Left kidney (tissue), 2 donors: Measurements from ENCODE around the gene TAF10. TPM values are rescaled to one million over a fixed set of nuclear protein-coding genes. Genes with fewer than 3 reads are reported as not detected.

Experiments used
- DNase-seq: peaks from one replicate; pipeline ENCODE4 v3.0.0-alpha.2; 2013
- polyA plus RNA-seq: library from polyadenylated mRNA; unstranded; fragments of 120-200 nt; gene quantifications from one replicate; pipeline ENCODE4 v1.2.1, GENCODE V29; 2013; ENCODE audit not compliant: insufficient read length

Gene TAF10
- polyA plus RNA-seq, 1 donor = 67.1 TPM

DNA sequence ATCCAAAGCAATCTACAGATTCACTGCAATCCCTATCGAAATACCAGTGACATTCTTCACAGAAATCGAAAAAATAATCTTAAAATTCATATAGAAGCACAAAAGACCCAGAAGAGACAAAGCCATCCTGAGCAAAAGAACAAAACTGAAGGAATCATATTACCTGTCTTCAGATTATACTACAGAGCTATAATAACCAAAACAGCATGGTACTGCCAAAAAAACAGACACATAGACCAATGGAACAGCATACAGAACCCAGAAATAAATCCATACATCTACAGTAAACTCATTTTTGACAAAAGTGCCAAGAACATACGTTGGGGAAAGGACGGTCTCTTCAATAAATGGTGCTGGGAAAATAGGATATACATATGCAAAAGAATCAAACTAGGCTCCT is 27.5 kb downstream of the TAF10 start:
- no peak for DNase-seq

DNA sequence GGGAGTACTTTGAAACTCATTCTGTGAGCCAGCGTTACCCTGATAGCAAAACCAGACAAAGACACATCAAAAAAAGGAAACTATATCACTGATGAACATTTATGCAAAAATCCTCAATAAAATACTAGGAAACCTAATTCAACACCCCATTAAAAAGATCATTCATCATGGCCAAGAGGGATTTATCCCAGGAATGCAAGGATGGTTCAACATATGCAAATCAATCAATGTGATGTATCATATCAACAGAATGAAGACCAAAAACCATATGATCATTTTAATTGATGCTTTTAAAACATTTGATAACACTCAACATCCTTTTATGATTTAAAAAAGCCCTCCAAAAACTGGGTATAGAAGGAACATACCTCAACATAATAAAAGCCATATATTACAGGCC is 28.4 kb downstream of the TAF10 start:
- DNase-seq = no peak

DNA sequence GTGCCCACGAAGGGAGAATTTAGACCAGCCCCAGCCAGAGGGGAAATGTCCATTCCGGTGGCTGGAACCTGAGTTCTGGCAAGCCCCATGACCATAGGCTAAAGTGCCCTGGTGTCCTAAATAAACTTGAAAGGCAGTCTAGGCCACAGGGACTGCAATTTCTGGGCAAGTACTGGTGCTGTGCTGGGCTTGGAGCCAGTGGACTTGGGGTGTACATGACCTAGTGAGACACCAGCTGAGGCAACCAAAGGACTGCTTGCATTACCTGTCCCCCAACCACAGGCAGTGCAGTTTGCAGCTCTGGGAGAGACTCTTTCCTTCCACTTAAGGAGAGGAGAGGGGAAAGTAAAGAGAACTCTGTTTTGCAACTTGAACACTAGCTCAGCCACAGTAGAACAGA is 32.3 kb downstream of the TAF10 start:
- no peak for DNase-seq

DNA sequence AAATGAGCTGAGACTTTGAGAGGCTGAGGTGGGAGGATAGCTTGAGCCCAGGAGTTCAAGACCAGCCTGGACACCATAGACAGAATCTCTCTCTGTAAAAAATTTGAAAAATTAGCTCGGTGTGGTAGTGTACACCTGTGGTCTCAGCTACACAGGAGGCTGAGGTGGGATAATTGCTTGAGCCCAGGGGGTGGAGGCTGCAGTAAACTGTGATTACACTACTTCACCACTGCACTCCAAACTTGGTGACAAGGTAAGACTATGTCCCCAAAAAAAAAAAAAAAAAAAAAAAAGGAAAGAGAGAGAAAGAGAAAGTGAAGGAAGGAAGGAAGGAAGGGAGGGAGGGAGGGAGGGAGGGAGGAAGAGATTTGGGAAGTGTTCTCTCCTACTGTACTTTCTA is 33.9 kb downstream of the TAF10 start:
- DNase-seq = no peak

DNA sequence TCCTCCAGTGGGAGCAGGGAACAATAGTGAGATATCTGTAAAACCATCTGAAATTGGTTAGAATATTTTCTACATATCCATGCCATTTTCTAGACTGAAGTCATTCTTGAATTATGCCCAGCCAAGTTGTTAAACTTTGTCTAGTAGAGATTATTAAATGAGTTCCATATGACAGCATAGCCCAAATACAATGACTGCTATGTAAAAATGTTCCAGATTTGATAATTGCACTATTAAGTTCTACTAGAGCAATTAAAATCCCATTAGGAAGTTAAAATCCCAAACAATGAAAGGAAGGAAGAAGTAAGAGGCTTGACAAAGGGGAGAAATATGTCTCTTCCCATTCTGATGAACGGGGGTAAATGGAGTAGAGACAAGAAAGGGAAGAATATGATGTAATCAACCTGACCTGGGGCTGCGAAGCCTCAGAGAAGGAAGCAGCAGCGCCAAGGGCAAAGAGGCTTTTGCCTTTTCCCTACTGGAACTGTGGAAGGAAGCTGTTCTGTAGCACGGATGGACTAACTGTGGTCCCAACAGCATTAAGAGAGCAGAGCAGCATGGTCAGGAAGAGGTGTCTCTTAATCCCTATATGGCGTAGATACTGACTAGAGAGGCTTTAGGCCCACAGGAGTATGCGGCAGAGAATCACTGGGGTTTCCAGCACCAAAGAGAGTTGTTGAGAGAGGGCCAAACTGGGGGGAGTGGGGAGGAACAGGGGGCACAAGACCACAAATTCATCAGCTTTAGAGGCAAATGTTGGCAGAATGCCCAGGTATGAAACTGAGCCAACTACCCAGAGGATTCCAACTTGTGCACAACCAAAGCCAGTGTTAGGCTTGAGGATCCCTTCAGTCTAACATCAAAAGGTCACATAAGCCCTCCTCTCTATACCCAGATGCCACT is 35.3 kb downstream of the TAF10 start:
- DNase-seq = no peak

DNA sequence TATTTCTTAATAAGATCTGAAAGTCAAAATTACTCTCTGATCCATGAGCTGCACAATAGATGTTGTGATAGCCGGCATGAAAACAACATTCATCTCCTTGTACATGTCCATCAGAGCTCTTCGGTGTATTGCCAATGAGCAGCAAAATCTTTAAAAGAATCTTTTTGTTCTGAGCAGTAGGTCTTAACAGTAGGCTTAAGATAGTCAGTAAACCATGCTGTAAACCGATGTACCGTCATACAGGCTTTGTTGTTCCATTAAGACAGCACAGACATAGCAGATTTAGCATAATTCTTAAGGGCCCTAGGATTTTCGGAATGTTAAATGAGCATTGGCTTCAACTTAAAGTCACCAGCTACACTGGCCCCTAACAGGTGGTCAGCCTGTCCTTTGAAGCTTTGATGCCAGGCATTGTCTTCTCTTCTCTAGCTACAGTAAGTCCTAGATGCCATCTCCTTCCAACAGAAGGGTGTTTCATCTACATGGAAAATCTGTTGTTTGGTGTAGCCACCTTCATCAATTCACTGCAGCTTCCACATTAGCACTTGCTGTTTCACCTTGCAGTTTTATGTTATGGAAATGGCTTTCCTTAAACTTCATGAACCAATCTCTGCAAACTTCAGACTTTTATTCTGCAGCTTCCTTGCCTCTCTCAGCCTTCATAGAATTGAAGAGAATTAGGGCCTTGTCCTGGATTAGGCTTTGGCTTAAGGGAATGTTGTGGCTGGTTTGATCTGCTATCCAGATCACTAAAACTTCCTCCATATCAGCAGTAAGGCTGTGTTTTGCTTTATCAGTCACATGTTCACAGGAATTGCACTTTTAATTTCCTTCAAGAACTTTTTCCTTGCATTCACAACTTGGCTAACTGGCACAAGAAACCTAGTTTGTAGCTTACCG is 37.0 kb downstream of the TAF10 start:
- no peak for DNase-seq

DNA sequence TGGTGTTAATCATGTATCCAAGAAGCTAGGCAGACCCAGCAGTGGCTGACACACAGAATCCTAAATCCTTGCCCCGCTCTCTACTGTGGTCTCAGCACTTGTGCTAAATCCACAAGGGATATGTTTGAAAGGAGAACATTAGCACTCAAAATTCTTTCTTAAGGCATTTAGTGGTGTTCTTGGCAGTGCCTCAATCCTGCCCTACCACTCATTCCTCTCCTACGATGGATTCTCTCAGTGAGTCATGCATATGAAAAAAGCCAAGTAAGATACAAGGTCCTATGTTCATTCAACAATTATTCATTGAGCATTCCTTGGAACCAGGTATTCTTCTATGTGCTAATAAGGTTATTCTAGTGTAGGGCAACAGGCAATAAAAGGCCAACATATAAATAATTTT is 39.8 kb downstream of the TAF10 start:
- no peak for DNase-seq

DNA sequence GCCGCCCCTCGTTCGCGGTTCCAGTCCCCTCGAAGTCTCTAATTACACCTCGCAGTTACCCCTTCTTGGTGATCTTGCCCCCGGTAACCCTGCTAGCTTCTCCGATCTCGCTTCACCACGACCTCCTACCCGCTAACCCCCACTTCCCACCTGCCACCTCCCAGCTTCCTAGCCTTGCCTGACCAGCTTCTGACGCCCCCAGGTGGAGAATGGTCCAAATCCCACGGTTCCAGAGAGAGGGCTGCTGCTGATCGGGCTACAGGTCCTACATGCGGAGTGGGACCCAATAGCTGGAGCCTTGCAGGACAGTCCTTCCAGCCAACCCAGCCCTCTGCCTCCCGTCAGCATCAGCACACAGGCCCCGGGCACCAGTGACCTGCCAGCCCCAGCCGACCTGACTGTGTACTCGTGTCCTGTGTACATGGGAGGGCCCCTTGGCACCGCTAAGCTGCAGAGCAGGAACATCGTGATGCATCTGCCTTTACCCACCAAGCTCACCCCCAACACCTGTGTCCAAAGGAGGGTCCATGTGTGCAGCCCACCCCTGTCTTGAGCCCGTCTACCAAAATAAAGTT is 40.5 kb downstream of the TAF10 start:
- no peak for DNase-seq

DNA sequence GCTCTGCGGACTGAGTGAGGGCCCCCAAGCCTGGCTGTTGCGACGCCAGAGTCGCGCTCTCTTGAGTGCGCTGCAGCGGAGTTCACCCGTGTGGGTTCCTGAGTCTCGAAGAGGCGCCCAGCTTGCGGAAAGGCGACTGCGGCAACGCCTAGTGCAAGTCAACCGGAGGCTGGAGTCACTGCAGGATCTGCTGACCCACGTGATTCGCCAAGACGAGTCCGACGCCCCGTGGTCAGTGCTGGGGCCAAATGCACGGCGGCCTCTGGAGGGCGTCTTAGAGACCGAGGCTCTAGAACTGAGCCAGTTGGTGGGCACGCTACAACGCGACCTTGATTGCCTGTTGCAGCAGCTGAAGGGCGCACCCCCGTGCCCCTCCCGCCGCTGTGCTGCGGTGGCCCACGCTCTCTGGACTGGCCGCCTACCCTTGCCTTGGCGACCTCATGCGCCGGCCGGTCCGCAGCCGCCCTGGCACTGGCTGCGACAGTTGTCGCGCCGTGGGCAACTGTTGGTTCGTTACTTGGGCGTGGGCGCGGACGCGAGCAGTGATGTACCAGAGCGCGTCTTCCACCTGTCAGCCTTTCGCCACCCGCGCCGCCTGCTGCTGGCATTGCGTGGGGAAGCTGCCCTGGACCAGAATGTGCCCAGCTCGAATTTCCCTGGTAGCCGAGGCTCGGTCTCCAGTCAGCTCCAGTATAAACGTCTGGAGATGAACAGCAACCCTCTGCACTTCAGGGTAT is 41.2 kb downstream of the TAF10 start:
- no peak for DNase-seq

DNA sequence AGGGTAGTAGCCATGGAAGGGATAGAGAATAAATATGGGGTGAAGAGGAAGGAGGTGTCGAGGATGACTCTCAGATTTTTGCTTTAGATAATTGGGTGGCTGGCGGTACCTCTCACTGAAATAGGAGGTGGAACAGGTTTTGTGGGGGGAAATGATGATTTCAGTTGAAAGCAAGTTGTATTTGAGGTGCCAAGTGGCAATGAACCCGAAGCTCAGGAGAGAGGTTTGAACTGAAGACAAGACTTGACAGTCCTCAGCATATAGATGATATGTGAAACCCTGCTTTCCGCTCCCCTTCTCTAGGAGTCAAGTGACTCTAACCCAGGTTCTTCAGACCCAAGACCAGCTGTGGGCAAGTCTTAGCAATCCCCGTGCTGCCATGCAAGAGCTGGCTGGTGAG is 42.3 kb downstream of the TAF10 start:
- no peak for DNase-seq

DNA sequence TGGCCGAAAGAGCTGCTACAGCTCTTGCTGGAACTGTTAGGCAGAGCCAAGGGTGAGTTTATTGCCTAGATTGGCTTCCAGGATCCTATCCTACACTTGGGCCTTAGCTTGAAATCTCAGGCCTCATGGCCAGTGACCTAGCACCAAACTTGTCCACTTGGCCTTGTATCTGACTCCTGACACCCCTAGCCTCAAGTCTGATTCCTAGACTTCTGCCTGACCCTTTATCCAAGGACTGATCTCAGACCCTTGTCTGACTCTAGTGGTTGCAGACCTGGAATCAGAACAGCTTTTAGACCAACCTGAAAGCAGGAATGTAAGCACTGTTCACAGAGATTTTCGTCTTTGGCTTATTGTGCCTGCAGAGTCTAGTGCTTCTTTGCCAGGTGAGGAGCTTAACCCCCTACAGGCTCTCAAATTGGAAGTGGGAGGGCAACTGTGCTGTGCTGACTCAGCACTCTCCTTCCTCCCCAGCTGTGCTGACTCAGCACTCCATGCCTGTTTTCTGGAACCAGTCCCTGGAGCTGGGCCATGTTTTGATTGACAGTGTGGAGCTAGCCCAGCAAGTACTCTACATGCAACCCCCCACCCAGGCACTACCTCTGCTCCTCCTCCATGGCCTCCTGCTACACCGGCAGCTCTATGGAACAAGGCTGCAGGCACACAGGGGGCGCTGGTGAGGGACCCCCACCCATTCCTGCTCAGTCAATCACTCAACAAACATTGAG is 43.7 kb downstream of the TAF10 start:
- peak; percentile 53 for DNase-seq

DNA sequence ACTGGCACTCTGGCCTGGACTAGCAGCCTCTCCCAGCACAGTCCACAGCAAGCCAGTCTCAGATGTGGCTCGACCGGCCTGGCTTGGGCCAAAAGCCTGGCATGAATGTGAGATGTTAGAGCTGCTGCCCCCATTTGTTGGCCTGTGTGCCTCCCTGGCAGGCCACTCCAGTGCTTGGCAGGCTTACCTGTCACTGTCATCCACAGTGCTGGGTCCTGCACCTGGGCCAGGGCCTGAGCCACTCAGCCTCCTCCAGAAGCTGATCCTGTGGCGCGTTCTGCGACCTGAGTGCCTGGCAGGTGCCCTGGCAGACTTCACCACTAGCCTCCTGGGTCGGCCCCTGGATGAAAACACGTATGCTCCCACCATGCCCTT is 44.7 kb downstream of the TAF10 start:
- no peak for DNase-seq

DNA sequence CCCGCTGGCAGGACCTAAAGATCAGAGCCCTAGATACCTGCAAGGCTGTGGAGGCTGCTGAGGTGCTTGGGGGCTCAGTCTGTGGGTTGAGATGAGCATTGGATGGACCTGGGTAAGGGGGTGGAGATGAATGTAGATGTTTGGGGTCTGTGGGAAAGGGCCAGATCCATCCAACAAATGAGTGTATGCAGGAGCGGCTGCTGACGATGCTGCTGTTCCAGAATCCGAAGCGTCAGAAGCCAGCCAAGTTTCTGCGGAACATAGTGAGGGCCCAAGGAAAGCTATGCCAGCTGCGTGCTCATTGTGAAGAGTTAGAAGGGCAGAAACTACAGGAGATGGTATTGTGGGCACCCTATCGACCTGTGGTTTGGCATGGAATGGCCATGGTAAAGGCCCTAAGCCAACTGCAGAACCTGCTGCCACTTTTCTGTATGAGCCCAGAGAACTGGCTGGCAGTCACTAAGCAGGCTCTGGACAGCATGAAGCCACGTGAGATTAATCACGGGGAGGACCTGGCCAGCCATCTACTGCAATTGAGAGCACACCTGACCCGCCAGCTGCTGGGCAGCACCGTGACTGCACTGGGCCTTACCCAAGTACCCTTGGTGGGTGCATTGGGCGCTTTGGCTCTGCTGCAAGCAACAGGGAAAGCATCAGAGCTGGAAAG is 45.2 kb downstream of the TAF10 start:
- DNase-seq = no peak

DNA sequence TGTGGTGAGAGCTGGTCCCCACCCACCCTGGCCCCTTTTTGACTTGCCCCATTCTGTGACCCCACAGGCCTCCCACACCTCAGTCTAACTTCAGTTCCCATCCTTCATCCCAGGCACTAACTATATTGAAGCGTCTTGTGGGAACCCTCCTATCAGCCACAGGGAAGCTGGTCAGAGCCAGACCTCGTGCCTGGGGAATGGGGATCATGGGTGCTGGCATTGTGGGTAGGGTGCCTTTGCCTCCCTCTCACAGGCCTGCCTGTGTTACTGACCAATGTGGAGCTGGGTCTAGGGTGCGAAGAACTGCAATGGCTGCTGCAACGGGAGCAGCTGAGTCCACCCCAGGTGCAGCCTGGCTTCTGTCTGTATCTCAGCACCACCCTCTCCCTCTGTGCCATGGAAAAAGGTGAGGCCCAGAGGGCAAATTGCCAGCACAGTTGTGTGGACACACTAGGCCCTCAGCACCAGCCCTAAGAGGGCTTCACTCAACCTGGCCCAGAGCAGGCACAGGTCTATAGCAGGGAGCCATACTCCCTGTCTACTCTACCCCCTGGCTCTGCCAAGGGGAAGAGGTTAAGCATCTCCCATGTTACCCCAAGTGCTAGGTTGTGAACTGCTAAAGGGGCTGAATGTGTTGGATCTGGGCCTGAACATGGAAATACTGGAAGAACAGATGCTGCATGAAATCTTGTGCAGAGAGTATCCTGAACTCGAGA is 45.9 kb downstream of the TAF10 start:
- DNase-seq = no peak

DNA sequence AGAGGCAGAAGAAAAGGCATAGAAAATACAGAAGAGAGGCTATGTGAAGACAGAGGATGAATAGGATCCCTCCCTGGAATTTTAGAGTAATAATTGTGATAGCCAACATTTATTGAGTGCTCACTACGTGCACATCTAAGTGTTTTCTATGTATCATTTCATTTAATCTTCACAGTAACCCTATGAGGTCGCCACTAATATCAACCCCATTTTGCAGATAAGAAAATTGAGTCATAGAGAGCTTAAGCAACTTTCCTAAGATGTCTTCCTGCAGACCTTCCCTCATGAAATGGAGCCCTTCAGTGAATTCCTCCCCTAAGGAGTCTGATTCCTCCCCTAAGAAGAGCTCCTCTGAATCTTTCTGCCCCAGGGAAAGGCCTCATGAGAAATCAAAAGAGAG is 46.7 kb downstream of the TAF10 start:
- no peak for DNase-seq

DNA sequence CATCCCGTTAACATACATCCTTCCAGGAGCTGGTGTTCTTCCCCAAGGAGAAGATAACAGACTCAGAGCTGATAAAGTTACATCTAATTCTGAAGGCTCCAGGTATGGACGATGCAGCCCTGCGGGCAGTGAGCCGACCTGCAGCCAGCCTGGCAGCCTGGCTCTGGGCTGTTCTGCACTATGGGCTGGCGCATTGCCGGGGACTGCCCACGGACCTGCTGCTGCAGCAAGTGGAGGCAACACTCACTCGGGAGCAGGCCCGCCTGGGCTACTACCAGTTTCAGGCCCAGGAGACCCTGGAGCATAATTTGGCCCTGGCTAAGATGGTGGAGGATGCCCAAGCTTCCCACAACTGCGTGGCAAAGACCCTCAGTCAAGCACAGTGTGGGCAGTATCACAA is 48.3 kb downstream of the TAF10 start:
- DNase-seq = no peak

DNA sequence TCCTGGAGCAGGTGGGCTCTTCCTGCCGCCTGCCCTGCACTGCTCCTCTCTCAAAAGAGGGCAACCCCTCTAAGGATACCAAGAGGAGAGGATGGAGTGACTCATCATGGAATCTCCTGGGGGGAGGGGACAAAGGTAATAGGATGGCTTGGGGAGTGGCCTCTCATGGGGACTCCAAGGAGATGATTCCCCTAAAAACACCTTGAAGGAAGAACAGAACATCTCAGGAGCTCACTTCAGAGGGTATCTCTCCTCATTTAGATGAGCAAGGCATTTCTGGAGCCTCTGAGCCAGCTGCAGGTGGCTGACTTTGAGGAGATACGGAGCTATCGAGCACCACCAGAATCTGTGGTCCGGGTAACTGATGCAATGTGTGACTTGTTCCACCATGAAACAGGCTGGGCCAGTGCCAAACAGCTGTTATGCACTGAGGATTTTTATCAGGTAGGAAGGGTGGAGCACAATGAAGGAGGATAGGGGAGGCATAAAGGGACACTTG is 48.8 kb downstream of the TAF10 start:
- no peak for DNase-seq

DNA sequence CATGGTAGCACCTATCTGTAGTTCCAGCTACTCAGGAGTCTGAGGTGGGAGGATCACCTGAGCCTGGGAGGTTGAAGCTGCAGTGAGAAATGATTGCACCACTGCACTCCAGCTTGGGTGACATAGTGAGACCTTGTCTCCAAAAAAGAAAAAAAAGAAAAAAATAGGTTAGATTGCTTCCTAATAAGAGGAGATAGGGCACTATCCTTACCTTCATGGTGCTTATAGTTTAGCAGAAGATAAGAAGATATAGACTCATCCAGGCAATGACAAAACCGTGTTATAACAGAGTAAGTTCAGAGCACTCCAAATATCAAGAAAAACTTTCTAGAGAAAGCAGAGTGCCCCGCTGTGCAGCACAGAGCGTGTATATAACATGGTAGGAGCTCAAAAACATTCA is 50.7 kb downstream of the TAF10 start:
- DNase-seq = no peak
